ENCODE results near the gene NCBP3. TPM values are rescaled to one million over a fixed set of nuclear protein-coding genes. Genes with fewer than 3 reads are reported as not detected.

Gene NCBP3
- total and polyA plus RNA-seq, 2 of the 8 experiments (the other 6 are each of a cell fraction or from before 2014, with no cell fraction given), result 19.6 to 46.1 TPM

- TF ChIP-seq BCL11A (IDR thresholded peaks at IDR 0.05; ENCODE audit: low read depth in 2 of 2, low read length in 2 of 2) (no peak), CHD7 (IDR thresholded peaks at IDR 0.05; ENCODE audit: insufficient replicate concordance, low read length) (no peak), KDM1A (IDR thresholded peaks at IDR 0.05; ENCODE audit: borderline replicate concordance, low read length) (no peak), SP1 (IDR thresholded peaks at IDR 0.05; ENCODE audit: low read depth, low read length) (no peak)
These were observed 16.0 kb upstream of the NCBP3 start (continued) for GRCh38 chr17:3861761-3862681.
